NB4 (cell line): ENCODE measurements around the gene CDC42EP3.

Experiments
- DNase-seq: peaks from one replicate; pipeline ENCODE4 v3.0.0; 2010; ENCODE audit warnings: low read depth
- H3K4me3 ChIP-seq: one replicate; pipeline ENCODE4 v1.5.1; 2011; ENCODE audit warnings: mild to moderate bottlenecking, low read depth, low read length, moderate library complexity
- MYC ChIP-seq: IDR thresholded peaks from 2 replicates; pipeline ENCODE4 v1.6.1; 2011; ENCODE audit warnings: low read depth, low read length
- POLR2A ChIP-seq: IDR thresholded peaks from 2 replicates; pipeline ENCODE4 v1.6.1; 2011; ENCODE audit warnings: mild to moderate bottlenecking; ENCODE audit not compliant: insufficient read length; ENCODE audit errors: extremely low read depth
- TF ChIP-seq, protein P1 (sequence below): IDR thresholded peaks from 2 replicates; pipeline ENCODE4 v1.6.1; 2011; ENCODE audit warnings: low read depth, low read length
- TF ChIP-seq, protein P2 (sequence below): IDR thresholded peaks from one replicate; pipeline ENCODE4 v1.5.1; 2012; ENCODE audit warnings: low read depth, low read length

CDC42EP3 gene

DNA sequence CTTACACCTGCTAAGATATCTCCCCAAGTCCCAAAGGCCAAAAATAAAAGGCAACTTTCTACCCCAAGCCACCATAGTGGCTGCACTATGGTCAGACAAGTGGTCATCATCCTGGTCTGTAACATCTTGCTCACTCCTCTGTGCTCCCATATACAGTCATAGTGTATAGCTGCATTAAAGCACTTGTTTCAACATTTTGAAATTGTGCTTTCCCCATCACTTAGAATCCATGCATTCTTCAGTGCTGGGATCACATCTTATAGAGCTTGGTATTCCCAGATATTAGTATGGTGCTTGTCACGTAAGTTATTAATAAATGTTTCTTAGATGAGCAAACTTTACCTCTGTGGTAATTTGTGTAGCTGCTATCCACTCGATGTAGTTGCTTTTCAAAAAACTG, 40.4 kb upstream of the CDC42EP3 start:
- TF ChIP-seq POLR2A (no peak), MYC (no peak)
- TF ChIP-seq, protein P1, sequence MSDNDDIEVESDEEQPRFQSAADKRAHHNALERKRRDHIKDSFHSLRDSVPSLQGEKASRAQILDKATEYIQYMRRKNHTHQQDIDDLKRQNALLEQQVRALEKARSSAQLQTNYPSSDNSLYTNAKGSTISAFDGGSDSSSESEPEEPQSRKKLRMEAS: no peak
- TF ChIP-seq, protein P2, sequence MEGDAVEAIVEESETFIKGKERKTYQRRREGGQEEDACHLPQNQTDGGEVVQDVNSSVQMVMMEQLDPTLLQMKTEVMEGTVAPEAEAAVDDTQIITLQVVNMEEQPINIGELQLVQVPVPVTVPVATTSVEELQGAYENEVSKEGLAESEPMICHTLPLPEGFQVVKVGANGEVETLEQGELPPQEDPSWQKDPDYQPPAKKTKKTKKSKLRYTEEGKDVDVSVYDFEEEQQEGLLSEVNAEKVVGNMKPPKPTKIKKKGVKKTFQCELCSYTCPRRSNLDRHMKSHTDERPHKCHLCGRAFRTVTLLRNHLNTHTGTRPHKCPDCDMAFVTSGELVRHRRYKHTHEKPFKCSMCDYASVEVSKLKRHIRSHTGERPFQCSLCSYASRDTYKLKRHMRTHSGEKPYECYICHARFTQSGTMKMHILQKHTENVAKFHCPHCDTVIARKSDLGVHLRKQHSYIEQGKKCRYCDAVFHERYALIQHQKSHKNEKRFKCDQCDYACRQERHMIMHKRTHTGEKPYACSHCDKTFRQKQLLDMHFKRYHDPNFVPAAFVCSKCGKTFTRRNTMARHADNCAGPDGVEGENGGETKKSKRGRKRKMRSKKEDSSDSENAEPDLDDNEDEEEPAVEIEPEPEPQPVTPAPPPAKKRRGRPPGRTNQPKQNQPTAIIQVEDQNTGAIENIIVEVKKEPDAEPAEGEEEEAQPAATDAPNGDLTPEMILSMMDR: no peak
- DNase-seq: no peak
- no peak overlapping the region for H3K4me3 ChIP-seq

DNA sequence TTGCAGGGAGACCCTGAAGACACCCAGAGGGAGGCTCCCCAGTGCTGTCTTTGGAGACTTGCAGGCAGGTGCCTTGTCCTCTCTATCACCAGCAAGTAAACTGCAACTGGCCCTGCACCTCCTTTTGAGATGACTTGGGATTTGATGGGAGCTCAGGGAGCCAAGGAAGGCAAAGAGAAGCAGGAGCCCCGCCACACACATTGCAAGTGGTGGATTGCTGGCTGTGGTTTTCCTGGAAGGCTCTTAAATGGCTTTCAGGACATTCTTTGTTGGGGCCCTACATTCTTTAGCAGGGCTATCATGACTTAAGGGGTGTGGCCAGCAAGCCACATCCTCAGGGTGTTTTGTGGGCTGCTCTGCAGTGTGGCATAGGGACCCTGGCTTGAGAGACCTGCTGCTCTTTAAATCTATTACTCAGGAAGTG, 39.9 kb upstream of the CDC42EP3 start:
- H3K4me3 ChIP-seq: no peak overlapping the region
- peak; percentile 94 for DNase-seq
- TF ChIP-seq MYC: no peak
- no peak for TF ChIP-seq POLR2A
- TF ChIP-seq, protein P2: no peak
- TF ChIP-seq, protein P1: no peak

DNA sequence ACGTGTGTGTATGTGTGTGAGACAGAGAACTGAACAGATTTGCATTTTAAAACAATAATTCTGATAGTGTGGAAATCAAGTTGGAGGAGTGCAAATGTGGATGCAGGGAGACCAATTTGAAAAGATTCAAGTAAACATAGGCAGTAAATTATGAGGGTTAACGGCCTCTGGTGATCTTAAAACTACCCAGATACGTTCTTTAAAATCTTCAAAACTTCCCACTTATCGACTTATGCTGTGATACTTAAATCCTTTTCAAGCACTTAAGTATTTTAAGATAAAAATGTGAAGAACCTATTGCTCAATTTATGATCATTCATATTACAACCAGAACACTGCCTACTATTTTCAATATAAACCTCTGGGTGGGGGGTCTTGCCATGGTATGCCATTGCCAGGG, 37.7 kb upstream of the CDC42EP3 start:
- TF ChIP-seq, protein P2: no peak
- TF ChIP-seq, protein P1: no peak
- TF ChIP-seq POLR2A: no peak
- no peak for TF ChIP-seq MYC
- H3K4me3 ChIP-seq: no peak overlapping the region
- no peak for DNase-seq

DNA sequence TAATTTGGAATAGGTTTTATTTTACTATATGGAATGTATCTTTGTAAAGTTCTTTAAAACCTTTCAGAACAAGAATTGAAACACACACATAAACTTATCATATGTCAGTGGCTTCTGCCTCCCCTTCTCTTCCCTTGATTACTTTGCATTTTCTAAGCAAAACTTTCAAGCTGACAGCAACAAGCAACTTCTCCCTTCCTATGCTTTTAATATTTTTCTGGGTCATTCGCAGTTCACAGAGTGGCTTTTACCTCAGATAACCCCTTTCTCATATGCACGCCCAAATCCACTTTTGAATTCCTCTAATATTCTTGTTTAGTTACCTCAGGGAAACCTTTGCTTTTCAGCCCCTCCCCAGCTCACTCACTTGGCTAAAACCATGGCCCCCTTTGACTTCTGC, 36.7 kb upstream of the CDC42EP3 start:
- DNase-seq: peak; percentile 34
- H3K4me3 ChIP-seq: no peak overlapping the region
- TF ChIP-seq MYC (no peak), POLR2A (no peak)
- TF ChIP-seq, protein P1: no peak
- TF ChIP-seq, protein P2: no peak

DNA sequence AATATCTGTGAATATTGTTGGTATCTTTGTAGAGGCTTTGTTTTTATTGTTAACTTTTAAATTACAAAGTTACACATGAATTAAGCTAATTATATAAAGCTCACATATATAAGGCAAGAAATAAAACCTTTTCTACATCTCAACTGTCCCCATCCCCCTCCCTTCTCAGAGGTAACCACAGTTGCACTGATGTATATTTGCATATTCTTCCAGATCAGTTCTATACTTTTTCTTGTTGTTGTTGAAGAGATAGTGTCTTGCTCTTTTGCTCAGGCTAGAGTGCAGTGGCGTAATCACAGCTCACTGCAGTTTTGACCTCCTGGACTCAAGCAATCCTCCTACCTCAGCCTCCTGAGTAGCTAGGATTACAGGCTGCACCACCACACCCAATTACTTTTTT, 36.0 kb upstream of the CDC42EP3 start:
- H3K4me3 ChIP-seq: no peak overlapping the region
- TF ChIP-seq, protein P1: no peak
- TF ChIP-seq, protein P2: no peak
- TF ChIP-seq MYC (no peak), POLR2A (no peak)
- no peak for DNase-seq
